K562 (cell line): ENCODE results near the gene FOXA3. TPM values are rescaled to one million over a fixed set of nuclear protein-coding genes. Genes with fewer than 3 reads are reported as not detected.

Experiments used
- BRD4 ChIP-seq: fragments of 200-600 bp; sonication (generic); IDR thresholded peaks from 2 replicates; pipeline ENCODE4 v1.6.1; 2017; ENCODE audit warnings: inconsistent platforms
- BRF1 ChIP-seq: IDR thresholded peaks from 3 replicates; pipeline ENCODE4 v1.6.1; 2011; ENCODE audit warnings: borderline replicate concordance, mild to moderate bottlenecking; ENCODE audit not compliant: insufficient read length; ENCODE audit errors: extremely low read depth
- FOS ChIP-seq: IDR thresholded peaks from 3 replicates; pipeline ENCODE4 v1.6.1; 2011; ENCODE audit not compliant: insufficient read length; ENCODE audit errors: extremely low read depth
- GABPB1 ChIP-seq: sonication (generic); formaldehyde crosslinking; IDR thresholded peaks from 2 replicates; pipeline ENCODE4 v1.8.0; 2022; ENCODE audit warnings: mild to moderate bottlenecking, missing genetic modification reagents
- HCFC1 ChIP-seq: IDR thresholded peaks from 2 replicates; pipeline ENCODE4 v1.6.1; 2012; ENCODE audit warnings: low read depth, low read length, improper control_type of control experiment
- HNRNPK ChIP-seq: fragments of 200-400 bp; formaldehyde crosslinking; IDR thresholded peaks from one replicate; pipeline ENCODE4 v1.6.1; 2018; ENCODE audit warnings: mild to moderate bottlenecking, low read depth, low read length; ENCODE audit not compliant: poor library complexity, severe bottlenecking
- ZBTB8A ChIP-seq: fragments of 450-650 bp; IDR thresholded peaks from 2 replicates; pipeline ENCODE4 v1.6.1; 2018; ENCODE audit warnings: mild to moderate bottlenecking, moderate library complexity; ENCODE audit not compliant: partially characterized antibody
- ZC3H4 ChIP-seq: sonication (generic); formaldehyde crosslinking; IDR thresholded peaks from 2 replicates; pipeline ENCODE4 v1.9.0; 2021; ENCODE audit warnings: missing genetic modification reagents, borderline replicate concordance
- ZNF57 ChIP-seq: fragments of 450-650 bp; formaldehyde crosslinking; IDR thresholded peaks from 2 replicates; pipeline ENCODE4 v1.4.0; 2020; ENCODE audit warnings: mild to moderate bottlenecking, moderate library complexity
- ZNF785 ChIP-seq: fragments of 250-450 bp; sonication (Bioruptor Pico); IDR thresholded peaks from 2 replicates; pipeline ENCODE4 v1.4.0; 2020; ENCODE audit warnings: mild to moderate bottlenecking
- ZZZ3 ChIP-seq: fragments of 450-650 bp; IDR thresholded peaks from 2 replicates; pipeline ENCODE4 v1.6.1; 2016; ENCODE audit warnings: antibody characterized with exemption, mild to moderate bottlenecking, moderate library complexity
- polyA plus RNA-seq, 8 experiments: library from polyadenylated mRNA; depleted of rRNA in 4 of 8; stranded (reverse) in 5 of 8; unstranded in 3 of 8; fragments of >200 nt; fragmentation: Nextera tagmentation in 2 of 8; fragmentation: Illumina TruSeq in 1 of 8; extraction: Ambion mirVana in 2 of 8; extraction: Trizol in 1 of 8; gene quantifications; 2 replicates each; pipeline versions ENCODE4 v1.2.1 to v1.2.3, GENCODE V29; 2011 to 2014; ENCODE audit warnings: inconsistent platforms in 1 of 8, missing spikeins in 1 of 8
- total RNA-seq, 7 experiments: library from RNA; depleted of rRNA in 6 of 7; stranded (reverse); fragments of >200 nt in 6 of 7; fragmentation: Illumina TruSeq in 2 of 7; extraction: Trizol in 2 of 7; gene quantifications; 2 replicates each; pipeline versions ENCODE4 v1.2.1 to v1.2.3, GENCODE V29; 2011 to 2021; ENCODE audit warnings: low replicate concordance in 1 of 7
- TF ChIP-seq, protein P1 (sequence below): fragments of 250-450 bp; sonication (Bioruptor Pico); IDR thresholded peaks from 2 replicates; pipeline ENCODE4 v1.4.0; 2020; ENCODE audit warnings: mild to moderate bottlenecking, moderate library complexity
- TF ChIP-seq, protein P2 (sequence below): sonication (generic); formaldehyde crosslinking; IDR thresholded peaks from 2 replicates; pipeline ENCODE4 v1.5.0; 2020; ENCODE audit warnings: missing genetic modification reagents
- TF ChIP-seq, protein P3 (sequence below), 2 experiments: fragments of 450-650 bp in 1 of 2; sonication (generic) in 1 of 2; formaldehyde crosslinking; conservative IDR thresholded peaks; 2 replicates each; pipeline versions ENCODE4 v1.4.0 to v1.8.1; 2020 to 2022; ENCODE audit warnings: mild to moderate bottlenecking in 1 of 2, missing genetic modification reagents in 1 of 2
- TF ChIP-seq, protein P4 (sequence below): fragments of 450-650 bp; formaldehyde crosslinking; IDR thresholded peaks from 2 replicates; pipeline ENCODE4 v1.4.0; 2022; ENCODE audit warnings: mild to moderate bottlenecking, moderate library complexity
- TF ChIP-seq, protein P5 (sequence below), 2 experiments: fragments of 450-650 bp; IDR thresholded peaks; 2 replicates each; pipeline ENCODE4 v1.6.1; 2018; ENCODE audit warnings: mild to moderate bottlenecking in 2 of 2, low read depth in 1 of 2; ENCODE audit not compliant: partially characterized antibody in 2 of 2

Gene FOXA3
- total and polyA plus RNA-seq, 9 of the 15 experiments (the other 6 are each of a cell fraction or from before 2014, with no cell fraction given): 1.3 to 15.5 (median 4.7) TPM

DNA sequence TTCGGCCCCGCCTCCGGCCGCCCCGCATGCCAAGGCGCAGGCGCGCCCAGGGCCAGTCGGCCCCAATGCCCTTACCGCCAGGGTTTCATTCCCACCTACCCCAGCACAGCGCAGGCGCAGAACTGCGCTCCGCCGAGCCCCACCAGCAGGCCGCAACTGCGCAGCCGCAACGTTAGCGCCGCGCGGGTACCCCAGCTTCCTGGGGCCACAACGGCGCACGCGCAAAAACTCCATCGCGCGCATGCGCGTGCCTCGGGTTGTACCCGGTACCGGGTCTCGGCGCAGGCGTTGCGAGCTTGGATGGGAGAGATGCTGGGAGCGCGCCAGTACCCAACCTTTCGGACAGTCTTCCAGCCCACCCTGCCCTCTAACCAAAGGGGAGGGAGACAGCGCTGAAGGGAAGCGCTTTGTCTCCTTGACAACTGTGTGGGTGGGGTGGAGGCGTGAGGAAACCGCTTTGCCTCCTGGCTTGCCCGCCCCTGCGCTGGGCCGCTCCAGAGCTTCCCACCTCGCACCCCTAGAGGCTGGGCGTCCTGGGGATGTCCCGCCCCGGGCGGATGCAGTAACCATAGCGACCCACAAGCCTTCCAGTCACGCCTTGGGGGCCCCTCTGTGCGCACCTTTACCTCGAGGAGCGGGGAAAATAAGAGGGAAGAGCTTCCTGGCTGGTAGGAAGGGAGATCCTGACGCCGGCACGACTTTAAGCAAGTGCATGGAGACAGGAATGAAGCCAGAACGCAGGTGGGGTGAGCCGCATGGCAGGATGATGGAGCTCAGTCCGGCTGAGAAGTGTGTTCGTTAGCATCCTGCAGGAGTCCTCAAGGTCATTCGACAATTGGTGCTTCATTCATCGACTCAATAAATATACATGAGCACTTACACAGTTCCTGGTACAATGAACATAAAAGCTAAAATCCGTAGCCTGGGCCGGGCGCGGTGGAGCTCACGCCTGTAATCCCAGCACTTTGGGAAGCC is 38.8 kb downstream of the FOXA3 start (continued):
- TF ChIP-seq GABPB1 (CRISPR knock-in tag): peak; percentile 61; the same call in 1 of the 2 replicates
- no peak for TF ChIP-seq FOS
- TF ChIP-seq, protein P1, sequence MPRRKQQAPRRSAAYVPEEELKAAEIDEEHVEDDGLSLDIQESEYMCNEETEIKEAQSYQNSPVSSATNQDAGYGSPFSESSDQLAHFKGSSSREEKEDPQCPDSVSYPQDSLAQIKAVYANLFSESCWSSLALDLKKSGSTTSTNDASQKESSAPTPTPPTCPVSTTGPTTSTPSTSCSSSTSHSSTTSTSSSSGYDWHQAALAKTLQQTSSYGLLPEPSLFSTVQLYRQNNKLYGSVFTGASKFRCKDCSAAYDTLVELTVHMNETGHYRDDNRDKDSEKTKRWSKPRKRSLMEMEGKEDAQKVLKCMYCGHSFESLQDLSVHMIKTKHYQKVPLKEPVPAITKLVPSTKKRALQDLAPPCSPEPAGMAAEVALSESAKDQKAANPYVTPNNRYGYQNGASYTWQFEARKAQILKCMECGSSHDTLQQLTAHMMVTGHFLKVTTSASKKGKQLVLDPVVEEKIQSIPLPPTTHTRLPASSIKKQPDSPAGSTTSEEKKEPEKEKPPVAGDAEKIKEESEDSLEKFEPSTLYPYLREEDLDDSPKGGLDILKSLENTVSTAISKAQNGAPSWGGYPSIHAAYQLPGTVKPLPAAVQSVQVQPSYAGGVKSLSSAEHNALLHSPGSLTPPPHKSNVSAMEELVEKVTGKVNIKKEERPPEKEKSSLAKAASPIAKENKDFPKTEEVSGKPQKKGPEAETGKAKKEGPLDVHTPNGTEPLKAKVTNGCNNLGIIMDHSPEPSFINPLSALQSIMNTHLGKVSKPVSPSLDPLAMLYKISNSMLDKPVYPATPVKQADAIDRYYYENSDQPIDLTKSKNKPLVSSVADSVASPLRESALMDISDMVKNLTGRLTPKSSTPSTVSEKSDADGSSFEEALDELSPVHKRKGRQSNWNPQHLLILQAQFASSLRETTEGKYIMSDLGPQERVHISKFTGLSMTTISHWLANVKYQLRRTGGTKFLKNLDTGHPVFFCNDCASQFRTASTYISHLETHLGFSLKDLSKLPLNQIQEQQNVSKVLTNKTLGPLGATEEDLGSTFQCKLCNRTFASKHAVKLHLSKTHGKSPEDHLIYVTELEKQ: no peak
- 0 out of 2 replicates have a peak, but pooled peaks have one; percentile 8 for TF ChIP-seq HCFC1
- no peak for TF ChIP-seq ZNF785
- no peak for TF ChIP-seq ZC3H4 (CRISPR knock-in tag)
- TF ChIP-seq ZNF57 (CRISPR knock-in tag): no peak
- TF ChIP-seq, protein P2, sequence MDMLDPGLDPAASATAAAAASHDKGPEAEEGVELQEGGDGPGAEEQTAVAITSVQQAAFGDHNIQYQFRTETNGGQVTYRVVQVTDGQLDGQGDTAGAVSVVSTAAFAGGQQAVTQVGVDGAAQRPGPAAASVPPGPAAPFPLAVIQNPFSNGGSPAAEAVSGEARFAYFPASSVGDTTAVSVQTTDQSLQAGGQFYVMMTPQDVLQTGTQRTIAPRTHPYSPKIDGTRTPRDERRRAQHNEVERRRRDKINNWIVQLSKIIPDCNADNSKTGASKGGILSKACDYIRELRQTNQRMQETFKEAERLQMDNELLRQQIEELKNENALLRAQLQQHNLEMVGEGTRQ (CRISPR knock-in tag): no peak
- TF ChIP-seq, protein P3, sequence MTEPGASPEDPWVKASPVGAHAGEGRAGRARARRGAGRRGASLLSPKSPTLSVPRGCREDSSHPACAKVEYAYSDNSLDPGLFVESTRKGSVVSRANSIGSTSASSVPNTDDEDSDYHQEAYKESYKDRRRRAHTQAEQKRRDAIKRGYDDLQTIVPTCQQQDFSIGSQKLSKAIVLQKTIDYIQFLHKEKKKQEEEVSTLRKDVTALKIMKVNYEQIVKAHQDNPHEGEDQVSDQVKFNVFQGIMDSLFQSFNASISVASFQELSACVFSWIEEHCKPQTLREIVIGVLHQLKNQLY (CRISPR knock-in tag; conservative IDR thresholded peaks at IDR 0.05): no peak
- no peak for TF ChIP-seq BRF1
- TF ChIP-seq ZZZ3: no peak
- TF ChIP-seq ZBTB8A: no peak
- TF ChIP-seq BRD4: no peak
- TF ChIP-seq, protein P4, sequence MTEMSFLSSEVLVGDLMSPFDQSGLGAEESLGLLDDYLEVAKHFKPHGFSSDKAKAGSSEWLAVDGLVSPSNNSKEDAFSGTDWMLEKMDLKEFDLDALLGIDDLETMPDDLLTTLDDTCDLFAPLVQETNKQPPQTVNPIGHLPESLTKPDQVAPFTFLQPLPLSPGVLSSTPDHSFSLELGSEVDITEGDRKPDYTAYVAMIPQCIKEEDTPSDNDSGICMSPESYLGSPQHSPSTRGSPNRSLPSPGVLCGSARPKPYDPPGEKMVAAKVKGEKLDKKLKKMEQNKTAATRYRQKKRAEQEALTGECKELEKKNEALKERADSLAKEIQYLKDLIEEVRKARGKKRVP (CRISPR knock-in tag): no peak
- TF ChIP-seq HNRNPK: no peak
- TF ChIP-seq, protein P5, sequence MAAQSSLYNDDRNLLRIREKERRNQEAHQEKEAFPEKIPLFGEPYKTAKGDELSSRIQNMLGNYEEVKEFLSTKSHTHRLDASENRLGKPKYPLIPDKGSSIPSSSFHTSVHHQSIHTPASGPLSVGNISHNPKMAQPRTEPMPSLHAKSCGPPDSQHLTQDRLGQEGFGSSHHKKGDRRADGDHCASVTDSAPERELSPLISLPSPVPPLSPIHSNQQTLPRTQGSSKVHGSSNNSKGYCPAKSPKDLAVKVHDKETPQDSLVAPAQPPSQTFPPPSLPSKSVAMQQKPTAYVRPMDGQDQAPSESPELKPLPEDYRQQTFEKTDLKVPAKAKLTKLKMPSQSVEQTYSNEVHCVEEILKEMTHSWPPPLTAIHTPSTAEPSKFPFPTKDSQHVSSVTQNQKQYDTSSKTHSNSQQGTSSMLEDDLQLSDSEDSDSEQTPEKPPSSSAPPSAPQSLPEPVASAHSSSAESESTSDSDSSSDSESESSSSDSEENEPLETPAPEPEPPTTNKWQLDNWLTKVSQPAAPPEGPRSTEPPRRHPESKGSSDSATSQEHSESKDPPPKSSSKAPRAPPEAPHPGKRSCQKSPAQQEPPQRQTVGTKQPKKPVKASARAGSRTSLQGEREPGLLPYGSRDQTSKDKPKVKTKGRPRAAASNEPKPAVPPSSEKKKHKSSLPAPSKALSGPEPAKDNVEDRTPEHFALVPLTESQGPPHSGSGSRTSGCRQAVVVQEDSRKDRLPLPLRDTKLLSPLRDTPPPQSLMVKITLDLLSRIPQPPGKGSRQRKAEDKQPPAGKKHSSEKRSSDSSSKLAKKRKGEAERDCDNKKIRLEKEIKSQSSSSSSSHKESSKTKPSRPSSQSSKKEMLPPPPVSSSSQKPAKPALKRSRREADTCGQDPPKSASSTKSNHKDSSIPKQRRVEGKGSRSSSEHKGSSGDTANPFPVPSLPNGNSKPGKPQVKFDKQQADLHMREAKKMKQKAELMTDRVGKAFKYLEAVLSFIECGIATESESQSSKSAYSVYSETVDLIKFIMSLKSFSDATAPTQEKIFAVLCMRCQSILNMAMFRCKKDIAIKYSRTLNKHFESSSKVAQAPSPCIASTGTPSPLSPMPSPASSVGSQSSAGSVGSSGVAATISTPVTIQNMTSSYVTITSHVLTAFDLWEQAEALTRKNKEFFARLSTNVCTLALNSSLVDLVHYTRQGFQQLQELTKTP (IDR thresholded peaks at IDR 0.05; ENCODE audit: low read depth in 1 of 2, partially characterized antibody in 2 of 2): no peak
